Stimulated activated CD8-positive, alpha-beta memory T cell treated with anti-CD3 and anti-CD28 coated beads, Interleukin-15, amount 100 ng/mL, for 4 hours (primary cell): ENCODE results near the gene CEP43.
A peak's percentile ranks its signal among the peaks of the same experiment; 100 is the strongest.

Source experiments
- DNase-seq, 2 donors: peaks; one replicate each; pipeline ENCODE4 v3.0.0-alpha.2; 2020; ENCODE audit warnings: low read depth in 2 of 2

The CEP43 gene, protein sequence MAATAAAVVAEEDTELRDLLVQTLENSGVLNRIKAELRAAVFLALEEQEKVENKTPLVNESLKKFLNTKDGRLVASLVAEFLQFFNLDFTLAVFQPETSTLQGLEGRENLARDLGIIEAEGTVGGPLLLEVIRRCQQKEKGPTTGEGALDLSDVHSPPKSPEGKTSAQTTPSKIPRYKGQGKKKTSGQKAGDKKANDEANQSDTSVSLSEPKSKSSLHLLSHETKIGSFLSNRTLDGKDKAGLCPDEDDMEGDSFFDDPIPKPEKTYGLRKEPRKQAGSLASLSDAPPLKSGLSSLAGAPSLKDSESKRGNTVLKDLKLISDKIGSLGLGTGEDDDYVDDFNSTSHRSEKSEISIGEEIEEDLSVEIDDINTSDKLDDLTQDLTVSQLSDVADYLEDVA

DNA sequence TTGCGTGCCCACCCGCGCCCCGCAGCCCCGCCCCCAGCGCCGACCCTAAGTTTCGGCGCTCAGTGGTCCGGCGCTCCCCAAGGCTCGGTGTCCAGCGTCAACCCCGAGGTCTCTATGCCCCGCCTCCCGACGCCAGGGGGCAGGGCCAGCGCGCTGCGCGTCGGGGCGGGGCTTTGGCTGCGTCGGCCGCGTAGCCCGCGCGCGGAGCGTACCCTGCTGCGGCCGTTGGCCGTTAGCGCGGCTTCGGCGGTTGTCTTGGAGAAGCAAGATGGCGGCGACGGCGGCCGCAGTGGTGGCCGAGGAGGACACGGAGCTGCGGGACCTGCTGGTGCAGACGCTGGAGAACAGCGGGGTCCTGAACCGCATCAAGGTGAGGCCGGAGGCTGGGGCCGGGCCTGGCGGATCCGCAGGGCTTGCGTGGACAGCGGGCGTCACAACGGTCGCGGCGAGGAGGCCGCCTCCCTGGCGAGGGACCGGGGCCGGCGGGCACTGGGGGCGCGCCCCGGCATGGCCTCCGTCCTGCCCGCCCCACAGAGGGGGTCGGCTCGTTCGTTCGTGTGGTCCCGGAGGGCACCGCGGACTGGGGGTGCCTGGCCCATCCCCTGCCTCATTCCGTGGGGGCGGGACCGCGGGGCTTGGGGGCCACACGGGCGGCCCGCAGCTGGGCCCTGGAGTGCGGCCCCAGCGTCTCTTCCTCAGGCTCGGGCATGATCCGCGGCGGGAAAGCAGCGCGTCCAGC is at the start of gene CEP43:
Gene CEP43 (plus strand): TSS at position 253 of the 739 bp plus-strand sequence. CDS start 16 bp downstream, at position 269.
- peak; percentile 73 to 87 for DNase-seq

DNA sequence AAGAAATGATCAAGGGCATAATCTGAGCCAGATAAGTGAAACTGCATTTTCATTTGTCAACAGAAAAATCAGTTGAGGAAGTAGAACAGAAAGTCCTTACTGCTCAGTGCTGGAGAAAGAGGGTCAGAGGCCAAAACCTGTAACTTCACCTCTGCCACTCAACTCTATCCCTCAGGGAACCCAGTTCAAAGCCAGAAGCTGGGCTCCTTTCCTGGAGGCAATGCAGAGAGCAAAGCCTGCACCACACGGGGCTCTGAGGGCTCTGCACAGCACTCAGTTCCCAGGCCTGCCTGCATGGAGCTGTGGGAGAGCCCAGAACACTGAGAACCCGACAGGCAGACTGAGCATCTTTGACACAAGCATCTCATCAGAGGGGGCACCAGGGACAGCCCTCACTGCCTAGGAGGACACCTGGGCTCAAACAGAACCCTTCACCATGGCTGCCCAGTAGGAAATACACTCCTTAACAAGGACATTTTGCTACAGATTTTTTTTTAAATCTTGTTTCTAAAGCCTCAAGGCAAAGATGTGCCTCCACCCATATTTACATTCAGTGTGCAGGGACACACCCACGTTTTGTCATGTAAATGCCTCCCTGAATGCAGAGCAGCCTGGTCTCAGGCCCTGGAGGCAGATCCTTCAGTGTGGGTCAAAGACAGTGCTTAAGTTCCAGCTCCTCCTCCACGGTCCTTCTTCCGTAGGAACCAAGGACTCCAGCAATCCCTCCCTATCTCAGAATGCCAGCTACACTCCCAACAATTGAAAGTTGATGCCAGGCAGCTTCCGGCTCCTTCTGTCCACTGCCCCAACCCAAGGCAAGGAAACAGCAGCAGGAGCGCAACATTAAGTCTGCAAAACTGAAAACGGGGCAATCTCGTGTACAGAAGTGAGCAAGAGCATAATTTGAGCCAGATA is 49.4 kb upstream of the CEP43 start:
- no peak for DNase-seq

GRCh38 chr6:166950443-166950821 is 48.8 kb upstream of the CEP43 start:
- no peak for DNase-seq

GRCh38 chr6:166950892-166951669 is 48.1 kb upstream of the CEP43 start:
- peak; percentile 4 to 63 for DNase-seq

DNA sequence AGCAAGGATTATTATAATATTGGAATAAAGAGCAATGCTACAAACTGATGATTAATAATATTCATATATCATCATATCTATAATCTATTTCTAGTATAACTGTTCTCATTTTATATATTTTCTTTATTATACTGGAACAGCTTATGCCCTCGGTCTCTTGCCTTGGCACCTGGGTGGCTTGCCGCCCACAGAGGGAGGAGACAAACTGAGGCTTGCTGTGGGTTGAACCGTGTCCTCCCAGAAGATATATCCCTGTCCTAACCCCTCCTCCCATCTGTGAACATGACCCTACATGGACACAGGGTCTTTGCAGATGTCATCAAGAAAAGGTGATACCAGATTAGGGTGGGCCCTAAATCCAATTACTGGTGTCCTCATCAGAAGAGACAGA is 47.5 kb upstream of the CEP43 start:
- no peak for DNase-seq

DNA sequence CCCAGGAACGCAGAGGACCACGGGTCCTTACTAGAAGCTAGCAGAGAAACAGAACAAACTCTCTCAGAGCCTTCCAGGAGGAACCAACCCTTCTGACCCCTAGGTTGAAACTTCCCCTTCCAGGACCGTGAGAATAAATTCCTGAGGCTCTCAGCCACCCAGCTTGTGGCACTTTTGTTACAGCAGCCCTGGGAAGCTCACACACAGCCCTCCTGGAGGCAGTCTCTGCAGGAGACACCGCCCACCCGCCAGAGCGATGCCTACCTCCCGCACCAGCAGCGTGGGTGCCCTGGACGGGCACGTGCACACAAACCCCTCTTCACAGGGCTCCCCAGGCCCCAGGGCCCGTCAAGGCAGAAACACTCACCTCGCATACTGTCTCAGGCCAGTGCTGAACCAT is 47.1 kb upstream of the CEP43 start:
- DNase-seq: no peak

DNA sequence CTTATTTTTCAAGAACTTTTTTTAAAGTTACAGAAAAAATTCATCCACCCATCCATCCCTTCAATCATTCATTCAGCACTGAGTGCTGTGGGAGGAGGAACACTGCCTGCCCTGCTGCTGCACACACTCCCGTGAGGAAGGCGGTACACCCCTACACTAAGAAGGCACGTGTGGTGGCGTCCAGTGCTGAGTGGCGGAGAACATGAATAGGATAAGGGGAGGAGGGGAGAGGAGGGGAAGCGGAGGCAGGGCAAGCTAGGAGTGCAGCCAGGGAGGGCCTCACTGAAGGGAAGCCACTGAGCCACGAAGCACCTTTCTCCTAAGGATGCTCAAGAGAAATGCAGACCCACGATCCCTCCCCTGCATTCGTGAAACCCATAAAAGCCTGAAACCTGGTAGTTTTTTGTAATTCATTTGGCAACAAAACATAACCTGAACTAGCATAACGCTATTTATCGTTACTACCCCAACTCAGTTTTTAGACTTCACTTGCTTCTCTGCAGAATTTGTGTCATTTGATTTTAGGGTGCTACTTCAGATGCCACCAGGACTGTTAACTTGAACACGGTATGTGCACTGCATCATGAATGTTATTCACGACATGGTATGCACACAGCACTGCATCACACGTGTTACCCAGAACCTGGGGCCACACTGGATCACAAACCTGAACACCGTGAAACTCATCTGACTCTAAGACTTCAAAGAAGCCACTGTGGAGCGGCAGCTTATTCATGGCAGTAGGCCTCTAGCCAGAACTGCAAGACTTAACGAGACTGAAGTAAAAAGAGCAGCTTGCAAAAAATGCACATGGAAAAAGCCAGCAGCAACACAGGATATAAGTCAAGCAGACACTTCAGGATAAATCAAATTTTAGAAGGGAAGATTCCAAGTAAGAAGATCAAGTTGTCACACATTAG is 46.4 kb upstream of the CEP43 start:
- DNase-seq: no peak

DNA sequence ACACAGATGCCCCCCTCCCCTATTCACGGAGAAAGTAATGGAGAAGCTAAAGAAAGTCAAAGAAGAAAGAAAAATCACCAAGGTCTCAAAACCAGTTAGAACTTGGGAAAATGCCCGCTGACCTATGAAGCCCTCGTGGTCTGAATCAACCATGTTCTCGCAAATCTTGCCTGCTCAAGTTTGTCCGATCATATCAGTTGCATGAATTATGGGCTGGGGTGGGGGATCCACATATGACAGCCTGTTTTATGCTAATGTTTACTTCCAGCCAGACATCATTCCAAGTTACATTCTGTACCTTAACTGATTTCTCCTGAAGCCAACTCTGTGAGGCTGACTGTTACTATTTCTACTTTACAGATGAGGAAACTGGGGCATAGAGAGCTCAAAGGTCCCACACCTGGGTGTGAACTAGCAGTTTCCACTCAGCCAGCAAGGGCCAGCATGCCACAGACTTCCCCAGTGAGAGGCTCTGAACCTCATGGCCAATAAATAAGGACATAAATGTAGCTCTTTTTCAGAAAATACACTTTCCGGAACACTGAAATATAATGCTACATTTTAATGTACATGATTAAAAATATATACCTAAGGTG is 45.0 kb upstream of the CEP43 start:
- DNase-seq: no peak

GRCh38 chr6:166955121-166955864 is 43.9 kb upstream of the CEP43 start:
- no peak for DNase-seq

- no peak for DNase-seq
These were observed 43.2 kb upstream of the CEP43 start for GRCh38 chr6:166955865-166956443.

DNA sequence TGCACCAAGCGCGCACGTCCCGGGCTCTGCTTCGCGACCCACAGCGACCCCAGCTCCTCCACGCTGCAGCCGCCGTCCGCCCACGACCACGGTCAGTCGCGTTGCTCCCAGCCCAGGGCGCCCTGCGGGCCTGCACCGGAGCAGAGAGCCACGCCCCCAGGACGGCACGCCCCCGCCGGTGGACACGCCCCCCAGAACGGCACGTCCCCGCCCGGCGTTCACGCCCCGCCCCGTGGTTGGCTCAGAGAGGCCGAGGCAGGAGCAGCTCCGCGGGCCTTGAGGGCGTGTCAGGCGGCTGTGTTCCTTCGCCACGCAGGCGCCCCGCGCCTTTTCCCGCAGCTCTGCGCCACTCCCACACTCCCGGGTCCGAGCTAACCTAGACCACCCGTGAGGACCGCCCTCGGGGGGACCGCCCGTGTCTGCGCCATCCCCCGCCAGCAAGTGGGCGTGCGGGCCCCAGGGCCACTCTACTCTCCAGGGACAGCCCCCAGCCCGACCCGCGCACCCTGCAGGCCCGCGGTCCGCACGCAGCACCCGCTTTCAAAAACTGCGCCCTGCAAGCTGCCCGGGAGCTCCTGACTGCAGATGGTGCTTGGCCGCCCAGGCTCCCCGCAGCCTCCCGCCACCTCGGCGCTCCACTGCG is 42.6 kb upstream of the CEP43 start, which contains the start of gene RNASET2:
Gene RNASET2 (minus strand): TSS at position 107 of the 643 bp plus-strand sequence. CDS start 368 bp downstream, outside the sequence.
- peak; percentile 96 for DNase-seq

DNA sequence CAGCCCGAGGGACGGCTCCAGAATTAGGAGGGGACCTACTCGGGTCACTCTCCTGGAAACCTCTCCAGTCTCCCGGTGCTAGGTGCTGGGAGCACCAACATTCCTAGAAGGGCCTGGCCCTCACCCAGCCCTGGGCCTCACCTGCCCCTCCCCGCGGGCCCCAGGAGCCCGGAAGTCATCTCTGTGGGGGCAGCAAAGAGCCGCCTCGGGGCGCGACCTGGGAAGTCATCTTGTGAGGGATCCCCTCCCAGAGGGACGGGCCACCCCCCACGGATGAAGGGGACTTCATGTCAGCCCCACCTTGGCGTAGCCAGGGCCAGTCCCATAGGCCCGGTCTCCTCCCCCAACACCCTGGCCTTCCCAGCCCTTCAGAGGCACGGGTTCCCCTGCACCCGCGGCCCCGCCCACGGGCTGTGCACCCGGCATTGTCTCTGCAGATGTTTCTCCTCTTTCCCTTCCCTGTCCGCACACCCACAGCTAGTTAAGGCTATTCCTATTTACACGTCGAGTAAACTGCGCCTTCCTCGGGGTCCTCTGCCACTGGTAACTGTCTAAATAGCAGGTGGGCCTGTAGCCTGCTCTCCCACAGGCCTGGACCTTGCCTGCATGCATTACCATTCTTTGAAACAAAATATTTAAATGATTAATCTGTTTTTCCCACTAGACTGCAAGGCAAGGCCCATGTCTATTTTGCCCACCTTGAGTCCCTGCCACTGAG is 42.0 kb upstream of the CEP43 start:
- DNase-seq: peak in 1 of 2 donors; percentile 22

DNA sequence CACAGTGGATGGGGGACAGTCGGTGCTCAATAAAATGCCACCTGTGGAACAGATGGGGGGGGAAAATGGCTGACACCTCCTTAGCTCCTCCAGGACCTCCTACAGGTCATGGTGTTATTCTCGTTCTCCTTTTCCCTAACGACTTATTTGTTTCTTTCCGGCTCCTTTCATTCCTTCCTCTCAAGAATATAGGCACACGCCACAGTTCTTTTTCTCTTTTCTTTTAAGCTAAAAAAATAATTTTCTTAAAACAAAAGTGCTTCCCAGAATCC is 41.5 kb upstream of the CEP43 start:
- no peak for DNase-seq

DNA sequence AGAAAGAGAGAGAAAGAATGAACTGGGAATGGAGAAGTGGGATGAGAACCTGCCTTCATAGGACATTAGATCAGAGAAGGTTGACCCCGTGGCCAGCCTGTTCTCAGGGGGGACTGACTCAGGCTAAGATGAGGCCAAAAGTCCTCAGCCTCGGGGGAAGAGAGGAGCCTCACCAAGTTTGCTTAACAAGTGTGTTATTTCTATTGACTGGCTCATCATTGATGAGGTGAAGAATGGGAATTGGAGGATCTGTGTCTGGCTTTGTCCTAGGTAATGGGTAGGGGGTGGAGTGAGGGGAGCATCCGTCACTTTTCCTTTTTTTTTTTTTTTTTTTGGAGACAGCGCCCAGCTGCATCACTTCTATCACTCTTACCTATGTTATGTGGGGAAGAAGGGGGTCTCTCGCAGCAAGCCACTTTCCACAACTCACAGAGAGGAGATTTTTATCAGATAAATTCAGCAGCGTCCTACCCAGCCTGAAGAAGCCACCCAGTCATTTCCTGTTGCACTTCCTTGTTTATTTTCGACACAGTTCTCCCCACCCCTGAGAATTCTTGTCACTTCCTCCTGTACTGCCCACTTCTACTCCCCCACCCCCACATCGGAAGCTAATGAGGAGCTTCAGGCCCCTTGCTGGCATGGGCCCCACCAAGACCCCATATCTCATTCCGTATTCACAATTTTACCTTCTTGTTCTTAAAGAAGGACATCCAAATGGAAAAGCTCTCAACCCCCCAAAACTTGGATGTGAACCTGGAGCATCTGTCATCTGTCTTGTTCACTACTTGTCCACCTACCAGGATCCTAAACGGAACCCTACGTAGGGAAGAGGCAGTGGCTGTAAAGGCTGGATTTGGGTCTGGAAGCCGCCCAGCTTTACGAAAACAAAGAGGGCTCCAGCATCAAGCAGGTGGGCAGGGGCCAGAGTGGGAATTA is 40.0 kb upstream of the CEP43 start:
- no peak for DNase-seq

GRCh38 chr6:166959911-166960608 is 39.1 kb upstream of the CEP43 start:
- no peak for DNase-seq

DNA sequence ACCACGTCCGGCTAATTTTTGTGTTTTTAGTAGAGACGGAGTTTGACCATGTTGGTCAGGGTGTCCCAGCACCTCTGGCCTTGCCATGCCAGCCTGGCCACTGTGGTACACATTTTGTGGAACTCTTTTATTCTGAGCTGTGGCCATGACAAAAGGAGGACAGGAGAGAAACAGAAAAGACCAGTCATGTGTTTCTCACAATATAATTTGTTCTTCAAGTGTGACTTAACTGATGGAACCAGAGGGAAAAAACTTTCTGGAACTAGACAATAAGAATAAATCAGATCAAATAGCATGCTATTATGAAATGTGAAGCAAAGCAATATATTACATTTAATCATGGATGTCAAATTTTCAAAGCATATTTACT is 38.6 kb upstream of the CEP43 start:
- DNase-seq: no peak
